ENCODE data around the gene MAGOHB. TPM values are rescaled to one million over a fixed set of nuclear protein-coding genes. Genes with fewer than 3 reads are reported as not detected.
"Not testable (repeated sequence)": the region's sequence is repeated elsewhere in the genome, so short reads cannot be mapped to it uniquely, and the experiment has no call there.

The MAGOHB gene
- total and polyA plus RNA-seq, 2 of the 13 experiments (the other 11 are each of a cell fraction or from before 2014, with no cell fraction given), result 7.0 to 49.8 TPM

DNA sequence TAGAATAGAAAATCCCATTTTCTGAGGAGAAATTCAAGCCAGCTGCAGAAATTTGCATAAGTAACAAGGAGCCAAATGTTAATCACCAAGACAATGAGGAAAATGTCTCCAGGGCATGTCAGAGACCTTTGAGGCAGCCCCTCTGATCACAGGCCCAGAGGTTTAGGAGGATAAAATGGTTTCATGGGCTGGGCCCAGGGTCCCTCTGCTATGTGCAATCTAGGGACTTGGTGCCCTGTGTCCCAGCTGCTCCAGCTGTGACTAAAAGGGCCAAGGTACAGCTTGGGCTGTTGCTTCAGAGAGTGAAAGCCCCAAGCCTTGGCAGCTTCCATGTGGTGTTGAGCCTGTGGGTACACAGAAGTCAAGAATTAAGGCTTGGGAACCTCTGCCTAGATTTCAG lies 33.2 kb upstream of the MAGOHB start:
- FAIRE-seq; H3K27me3 ChIP-seq (ENCODE audit: control insufficient read depth in 1 of 2, insufficient read depth in 2 of 2, low read length in 2 of 2); H3K36me3 ChIP-seq (replicated peaks in 1 of 2; ENCODE audit: control insufficient read depth in 1 of 2, insufficient read depth in 2 of 2, low read length in 2 of 2); POLR2A ChIA-PET; ATAC-seq; H3K4me3 ChIP-seq (replicated peaks in 1 of 3; ENCODE audit: insufficient read depth in 1 of 3, low read depth in 2 of 3, low read length in 3 of 3); H3K4me2 ChIP-seq (ENCODE audit: low read depth, low read length); H3K79me2 ChIP-seq (ENCODE audit: insufficient read depth, low read length); DNase-seq (ENCODE audit: low spot score); H3K4me1 ChIP-seq (ENCODE audit: insufficient read depth, low read length); H2AFZ ChIP-seq (ENCODE audit: low read length); intact Hi-C loops (cut with micrococcal nuclease; ENCODE audit: unreplicated experiment); H4K20me1 ChIP-seq (ENCODE audit: insufficient read depth, low read length); H3K9ac ChIP-seq (ENCODE audit: insufficient read depth, low read depth, low read length); CTCF ChIA-PET (ENCODE audit: low intra/inter-chr PET ratio, low total read pairs); H3K27ac ChIP-seq (ENCODE audit: extremely low read length, insufficient read depth, low read length); BruUV-seq (replicated peaks); in situ Hi-C loops (cut with HindIII; ENCODE audit: extremely low pct_ligation_motif_present, low pct_unique_long_range_greater_than_20kb): not testable (repeated sequence)
- H3K9me3 ChIP-seq (ENCODE audit: low read length), result peaks cover 25% of the 10 kb centered on the region

- in situ Hi-C loops (cut with HindIII; ENCODE audit: extremely low pct_ligation_motif_present, low pct_unique_long_range_greater_than_20kb), result no loop called here
- ATAC-seq, result no peak
Measured at GRCh38 chr12:10645910-10646309, 32.5 kb upstream of the MAGOHB start.

DNA sequence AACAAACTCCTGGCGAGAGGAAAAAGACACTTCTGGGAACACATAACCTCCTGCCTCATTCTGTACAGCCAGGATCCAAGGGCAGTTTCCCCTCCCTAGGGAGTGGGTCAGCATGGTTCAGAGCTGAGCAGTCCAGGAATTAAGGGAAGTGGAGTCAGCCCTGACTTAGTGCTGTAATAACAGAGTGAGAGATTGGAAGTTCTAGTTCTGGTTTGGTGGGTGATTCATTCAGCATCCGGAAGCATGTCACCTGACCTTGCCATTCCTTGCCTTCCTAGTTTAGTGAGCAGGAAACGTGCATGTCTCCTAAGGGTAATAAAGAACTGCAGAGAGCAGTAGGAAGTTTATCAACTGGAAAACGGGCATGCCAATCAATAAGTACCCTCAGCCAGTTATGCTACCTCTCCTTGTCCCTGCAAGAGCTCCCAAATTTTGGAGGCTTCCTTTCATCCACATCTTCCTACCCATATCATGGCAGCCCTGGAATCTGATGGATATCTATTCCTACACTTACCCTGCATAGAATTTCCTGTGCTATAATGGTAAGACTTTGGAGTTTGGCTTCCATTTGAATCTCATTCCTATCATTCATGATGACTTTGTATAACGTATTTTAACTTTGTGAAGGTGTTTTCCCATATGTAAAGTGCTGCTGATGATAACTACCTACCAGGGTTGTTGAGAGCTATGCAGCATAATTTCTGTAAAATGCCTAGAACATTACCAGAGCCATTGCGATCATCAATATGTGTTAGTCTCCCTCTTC lies 28.5 kb upstream of the MAGOHB start:
- FAIRE-seq, result no peak
- no peaks in the 10 kb centered on the region for H4K20me1 ChIP-seq (ENCODE audit: insufficient read depth, low read length)
- no peak overlapping the region for H3K4me3 ChIP-seq (replicated peaks in 1 of 3; ENCODE audit: insufficient read depth in 1 of 3, low read depth in 2 of 3, low read length in 3 of 3)
- H3K79me2 ChIP-seq (ENCODE audit: insufficient read depth, low read length), result no peaks in the 10 kb centered on the region
- no peak for DNase-seq (ENCODE audit: low spot score)
- H3K36me3 ChIP-seq (replicated peaks in 1 of 2; ENCODE audit: control insufficient read depth in 1 of 2, insufficient read depth in 2 of 2, low read length in 2 of 2), result no peaks in the 10 kb centered on the region
- ChIA-PET CTCF (ENCODE audit: low intra/inter-chr PET ratio, low total read pairs) (no interaction called here), POLR2A (no interaction called here)
- TF ChIP-seq, protein P1, sequence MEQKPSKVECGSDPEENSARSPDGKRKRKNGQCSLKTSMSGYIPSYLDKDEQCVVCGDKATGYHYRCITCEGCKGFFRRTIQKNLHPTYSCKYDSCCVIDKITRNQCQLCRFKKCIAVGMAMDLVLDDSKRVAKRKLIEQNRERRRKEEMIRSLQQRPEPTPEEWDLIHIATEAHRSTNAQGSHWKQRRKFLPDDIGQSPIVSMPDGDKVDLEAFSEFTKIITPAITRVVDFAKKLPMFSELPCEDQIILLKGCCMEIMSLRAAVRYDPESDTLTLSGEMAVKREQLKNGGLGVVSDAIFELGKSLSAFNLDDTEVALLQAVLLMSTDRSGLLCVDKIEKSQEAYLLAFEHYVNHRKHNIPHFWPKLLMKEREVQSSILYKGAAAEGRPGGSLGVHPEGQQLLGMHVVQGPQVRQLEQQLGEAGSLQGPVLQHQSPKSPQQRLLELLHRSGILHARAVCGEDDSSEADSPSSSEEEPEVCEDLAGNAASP (CRISPR knock-in tag; IDR thresholded peaks at IDR 0.05; ENCODE audit: borderline replicate concordance), result no peak
- TF ChIP-seq PCBP1 (IDR thresholded peaks at IDR 0.05; ENCODE audit: borderline replicate concordance, low read depth, low read length), result no peak
- no peak for TF ChIP-seq ZNF230 (CRISPR knock-in tag; IDR thresholded peaks at IDR 0.05)
- TF ChIP-seq, protein P2, sequence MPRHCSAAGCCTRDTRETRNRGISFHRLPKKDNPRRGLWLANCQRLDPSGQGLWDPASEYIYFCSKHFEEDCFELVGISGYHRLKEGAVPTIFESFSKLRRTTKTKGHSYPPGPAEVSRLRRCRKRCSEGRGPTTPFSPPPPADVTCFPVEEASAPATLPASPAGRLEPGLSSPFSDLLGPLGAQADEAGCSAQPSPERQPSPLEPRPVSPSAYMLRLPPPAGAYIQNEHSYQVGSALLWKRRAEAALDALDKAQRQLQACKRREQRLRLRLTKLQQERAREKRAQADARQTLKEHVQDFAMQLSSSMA (CRISPR knock-in tag; IDR thresholded peaks at IDR 0.05), result no peak
- no peak for TF ChIP-seq HNRNPL (IDR thresholded peaks at IDR 0.05; ENCODE audit: low read depth, low read length)
- TF ChIP-seq MEIS1 (CRISPR knock-in tag; IDR thresholded peaks at IDR 0.05; ENCODE audit: borderline replicate concordance), result no peak
- TF ChIP-seq MXD4 (CRISPR knock-in tag; IDR thresholded peaks at IDR 0.05), result no peak
- TF ChIP-seq HHEX (CRISPR knock-in tag; IDR thresholded peaks at IDR 0.05), result no peak
- no peaks in the 10 kb centered on the region for H3K4me1 ChIP-seq (ENCODE audit: insufficient read depth, low read length)
- no peak for ATAC-seq
- H3K9ac ChIP-seq (ENCODE audit: insufficient read depth, low read depth, low read length), result no peak overlapping the region
- no TSS peak for BruUV-seq (replicated peaks)
- intact Hi-C loops (cut with micrococcal nuclease; ENCODE audit: unreplicated experiment), result no loop called here
- H3K27ac ChIP-seq (ENCODE audit: extremely low read length, insufficient read depth, low read length), result no peak overlapping the region
- no peak overlapping the region for H2AFZ ChIP-seq (ENCODE audit: low read length)
- H3K4me2 ChIP-seq (ENCODE audit: low read depth, low read length), result no peak overlapping the region
- 20% methylated on average over 6 of the region's 6 CpGs for WGBS (ENCODE audit: low lambda C conversion rate)
- H3K9me3 ChIP-seq (ENCODE audit: low read length), result peaks cover 20% of the 10 kb centered on the region
- in situ Hi-C loops (cut with HindIII; ENCODE audit: extremely low pct_ligation_motif_present, low pct_unique_long_range_greater_than_20kb), result no loop called here
- H3K27me3 ChIP-seq (ENCODE audit: control insufficient read depth in 1 of 2, insufficient read depth in 2 of 2, low read length in 2 of 2), result 0 out of 5 replicates have a peak, but pooled peaks cover 0 to 5% of the 10 kb centered on the region in 2 experiments

More at GRCh38 chr12:10645910-10646309, 32.5 kb upstream of the MAGOHB start:
- no peak for DNase-seq (ENCODE audit: low spot score)
- Histone ChIP-seq H3K9me3 (ENCODE audit: low read length) (peaks cover 25% of the 10 kb centered on the region), H4K20me1 (ENCODE audit: insufficient read depth, low read length) (no peaks in the 10 kb centered on the region), H3K79me2 (ENCODE audit: insufficient read depth, low read length) (no peaks in the 10 kb centered on the region), H3K9ac (ENCODE audit: insufficient read depth, low read depth, low read length) (no peak overlapping the region), H3K4me3 (replicated peaks in 1 of 3; ENCODE audit: insufficient read depth in 1 of 3, low read depth in 2 of 3, low read length in 3 of 3) (no peak overlapping the region), H3K36me3 (replicated peaks in 1 of 2; ENCODE audit: control insufficient read depth in 1 of 2, insufficient read depth in 2 of 2, low read length in 2 of 2) (no peaks in the 10 kb centered on the region), H3K4me1 (ENCODE audit: insufficient read depth, low read length) (no peaks in the 10 kb centered on the region), H3K27ac (ENCODE audit: extremely low read length, insufficient read depth, low read length) (no peak overlapping the region), H3K4me2 (ENCODE audit: low read depth, low read length) (no peak overlapping the region), H2AFZ (ENCODE audit: low read length) (no peak overlapping the region), H3K27me3 (ENCODE audit: control insufficient read depth in 1 of 2, insufficient read depth in 2 of 2, low read length in 2 of 2) (no peaks in the 10 kb centered on the region)
- BruUV-seq (replicated peaks), result no TSS peak
- TF ChIP-seq NFIC (IDR thresholded peaks at IDR 0.05; ENCODE audit: low read length), result no peak
- intact Hi-C loops (cut with micrococcal nuclease; ENCODE audit: unreplicated experiment), result no loop called here
- WGBS (ENCODE audit: low lambda C conversion rate), result 13% methylated on average over 4 of the region's 4 CpGs
- POLR2A ChIA-PET, result no interaction called here
- FAIRE-seq, result no peak
- CTCF ChIA-PET (ENCODE audit: low intra/inter-chr PET ratio, low total read pairs), result no interaction called here

Measured in HepG2 (cell line).